A549 treated with AZD9567 at 1 μM for 4 hours (cell line): ENCODE results near the gene SPIN1. TPM values are rescaled to one million over a fixed set of nuclear protein-coding genes. Genes with fewer than 3 reads are reported as not detected.

Source experiments
- total RNA-seq: library from RNA; stranded (reverse); fragments of 200-300 nt; extraction: Qiagen RNA extraction; gene quantifications from 5 replicates; pipeline ENCODE4 v1.2.3, GENCODE V29; 2022; ENCODE audit not compliant: insufficient read depth

The SPIN1 gene
- total RNA-seq: 33.8 to 40.7 TPM (median 37.7 TPM) in 5 replicates

DNA sequence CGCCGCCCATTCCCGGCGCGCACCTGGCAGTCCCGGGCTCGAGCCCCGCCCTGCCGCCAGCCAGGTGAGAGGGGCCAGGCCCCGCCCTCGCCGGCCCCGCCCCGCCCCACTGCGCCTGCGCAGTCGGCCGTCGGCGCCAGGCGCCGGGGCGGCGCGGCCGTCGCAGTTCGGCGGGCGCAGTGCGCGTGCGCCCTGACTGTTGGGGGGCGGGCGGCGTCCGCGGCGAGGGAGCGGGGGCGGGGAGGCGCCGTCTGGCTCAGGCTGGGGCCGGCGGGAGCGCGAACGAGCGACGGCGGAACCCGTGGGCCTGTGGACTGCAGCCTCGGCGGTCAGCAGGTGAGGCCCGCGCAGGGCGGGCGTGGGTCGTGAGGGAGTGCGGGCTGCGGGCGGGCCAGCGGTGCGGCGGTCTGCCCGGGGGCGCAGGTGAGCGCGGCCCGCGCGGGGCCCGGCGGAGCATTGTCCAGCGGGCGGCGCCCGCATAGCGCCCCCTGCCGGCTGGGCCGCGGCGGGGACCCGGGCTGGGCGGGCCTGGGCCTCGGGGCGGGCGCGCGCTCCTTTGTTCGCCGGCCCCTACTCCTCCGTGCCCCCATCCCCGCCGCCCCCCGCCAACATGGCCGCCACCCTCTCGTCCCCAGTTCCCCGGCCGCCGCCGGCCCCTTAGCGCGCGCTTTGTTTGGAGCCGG, at the start of gene SPIN1:
SPIN1 (plus strand) TSS at position 242 of the 683 bp plus-strand sequence. CDS start 38,096 bp downstream, outside the sequence.

Other genes starting within 250 kb of the SPIN1 start
- not detected in 5 replicates for gene SPATA31C2, start 250.0 kb upstream of the SPIN1 start, total RNA-seq
- gene NXNL2, start 146.7 kb downstream of the SPIN1 start, total RNA-seq: 0.68 to 1.0 TPM (median 0.79 TPM) in 4 of 5 replicates, not detected in the other